GM18508 (cell line): ENCODE results near the gene CD27.

Experiments
- ATAC-seq: cut with Tn5 transposase; IDR thresholded peaks from one replicate; pipeline ENCODE4 v1.9.1; 2021; ENCODE audit warnings: moderate number of reproducible peaks; ENCODE audit not compliant: insufficient read depth, unreplicated experiment

CD27 gene

GRCh38 chr12:6432991-6433390 is 11.8 kb upstream of the CD27 start:
- no peak for ATAC-seq

GRCh38 chr12:6434205-6435140 is 10.3 kb upstream of the CD27 start:
- no peak for ATAC-seq

DNA sequence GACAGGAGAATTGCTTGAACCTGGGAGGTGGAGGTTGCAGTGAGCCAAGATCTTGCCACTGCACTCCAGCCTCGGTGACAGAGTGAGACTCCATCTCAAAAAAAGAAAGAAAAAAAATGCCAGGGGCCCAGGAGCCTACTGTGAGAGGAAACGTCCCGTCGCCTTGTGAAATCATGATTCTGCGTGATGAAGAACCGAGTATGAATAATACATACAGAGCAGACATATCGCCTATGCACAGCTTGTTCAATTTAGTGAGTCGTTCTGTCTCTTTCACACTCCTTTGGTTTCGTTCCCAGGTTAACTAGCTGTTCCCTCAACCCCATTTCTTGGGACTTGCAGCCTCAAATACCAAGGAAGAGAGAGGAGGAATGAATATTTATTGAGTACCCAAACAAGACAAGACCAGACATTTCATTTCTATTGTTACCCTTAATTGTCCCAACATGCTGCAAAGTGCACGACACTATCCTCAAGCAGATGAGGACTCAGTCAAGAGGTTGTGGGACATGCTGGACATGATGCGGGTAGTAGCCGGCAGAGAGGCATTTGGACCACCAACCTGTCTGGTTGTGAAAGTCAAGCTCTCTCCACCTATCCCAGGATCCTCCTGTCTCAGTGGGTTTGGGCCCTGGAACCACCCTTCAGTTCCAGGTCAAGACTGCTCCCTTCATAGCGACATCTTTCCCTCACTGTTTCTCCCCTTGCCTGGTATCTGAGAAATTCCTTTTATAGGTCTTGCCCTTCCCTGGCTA is 8.6 kb upstream of the CD27 start:
- ATAC-seq: no peak

GRCh38 chr12:6437586-6437985 is 7.2 kb upstream of the CD27 start:
- ATAC-seq: no peak

GRCh38 chr12:6438345-6438744 is 6.4 kb upstream of the CD27 start:
- ATAC-seq: no peak

- ATAC-seq: no peak
These were observed 4.4 kb upstream of the CD27 start for GRCh38 chr12:6440391-6440790.

- ATAC-seq: no peak
These were observed 1.9 kb upstream of the CD27 start for GRCh38 chr12:6442836-6443235.

- no peak for ATAC-seq
These were observed 1.3 kb upstream of the CD27 start for GRCh38 chr12:6443361-6443983.

- no peak for ATAC-seq
These were observed 724 bp upstream of the CD27 start for GRCh38 chr12:6444031-6444430.

DNA sequence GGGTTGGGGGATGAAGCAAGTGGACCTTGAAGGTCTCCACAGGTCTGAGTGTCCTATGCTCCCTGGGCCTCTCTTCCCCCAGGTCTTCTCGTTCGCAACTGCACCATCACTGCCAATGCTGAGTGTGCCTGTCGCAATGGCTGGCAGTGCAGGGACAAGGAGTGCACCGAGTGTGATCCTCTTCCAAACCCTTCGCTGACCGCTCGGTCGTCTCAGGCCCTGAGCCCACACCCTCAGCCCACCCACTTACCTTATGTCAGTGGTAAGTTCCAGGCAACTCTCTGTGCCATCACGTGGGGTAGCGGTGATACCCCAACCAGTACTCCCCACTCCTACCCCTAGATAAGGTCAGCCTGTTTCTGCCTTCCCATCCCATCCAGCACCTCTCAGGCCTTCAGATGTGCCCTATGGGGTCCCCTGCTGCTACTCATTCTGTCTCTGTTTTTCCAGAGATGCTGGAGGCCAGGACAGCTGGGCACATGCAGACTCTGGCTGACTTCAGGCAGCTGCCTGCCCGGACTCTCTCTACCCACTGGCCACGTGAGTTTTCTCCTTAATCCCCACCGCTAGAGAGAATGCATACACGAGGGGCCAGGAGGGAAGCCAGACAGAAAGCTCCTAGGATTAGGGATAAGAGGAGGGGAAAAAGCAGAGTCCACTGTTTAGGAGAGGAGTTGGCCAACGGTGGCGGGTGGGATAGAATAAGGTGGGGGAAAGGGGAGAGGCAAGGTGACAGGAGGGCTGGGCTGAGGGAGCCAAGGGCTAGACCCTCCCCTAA is 5.5 kb downstream of the CD27 start:
- no peak for ATAC-seq

DNA sequence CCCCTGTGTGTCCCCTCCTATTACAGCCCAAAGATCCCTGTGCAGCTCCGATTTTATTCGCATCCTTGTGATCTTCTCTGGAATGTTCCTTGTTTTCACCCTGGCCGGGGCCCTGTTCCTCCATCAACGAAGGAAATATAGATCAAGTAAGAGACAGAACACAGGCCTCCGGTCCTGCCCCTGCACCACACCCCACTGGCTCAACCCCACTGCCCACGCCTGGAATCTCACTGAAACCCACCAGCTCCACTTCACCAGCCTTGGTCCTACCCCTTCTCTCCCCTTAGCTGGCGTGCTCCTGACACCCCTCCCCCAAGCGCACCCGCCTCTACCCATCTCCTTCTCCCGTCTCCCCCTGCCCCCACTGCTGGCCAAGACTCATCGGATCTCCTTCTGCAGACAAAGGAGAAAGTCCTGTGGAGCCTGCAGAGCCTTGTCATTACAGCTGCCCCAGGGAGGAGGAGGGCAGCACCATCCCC is 6.2 kb downstream of the CD27 start:
- no peak for ATAC-seq

GRCh38 chr12:6451348-6452244 is 6.8 kb downstream of the CD27 start, which contains the start of gene TAPBPL:
Gene TAPBPL, plus strand, starts transcription at chr12:6452042. Its CDS starts 207 bp downstream, at chr12:6452249.
- no peak for ATAC-seq

GRCh38 chr12:6452245-6452943 is 7.6 kb downstream of the CD27 start:
- ATAC-seq: no peak

DNA sequence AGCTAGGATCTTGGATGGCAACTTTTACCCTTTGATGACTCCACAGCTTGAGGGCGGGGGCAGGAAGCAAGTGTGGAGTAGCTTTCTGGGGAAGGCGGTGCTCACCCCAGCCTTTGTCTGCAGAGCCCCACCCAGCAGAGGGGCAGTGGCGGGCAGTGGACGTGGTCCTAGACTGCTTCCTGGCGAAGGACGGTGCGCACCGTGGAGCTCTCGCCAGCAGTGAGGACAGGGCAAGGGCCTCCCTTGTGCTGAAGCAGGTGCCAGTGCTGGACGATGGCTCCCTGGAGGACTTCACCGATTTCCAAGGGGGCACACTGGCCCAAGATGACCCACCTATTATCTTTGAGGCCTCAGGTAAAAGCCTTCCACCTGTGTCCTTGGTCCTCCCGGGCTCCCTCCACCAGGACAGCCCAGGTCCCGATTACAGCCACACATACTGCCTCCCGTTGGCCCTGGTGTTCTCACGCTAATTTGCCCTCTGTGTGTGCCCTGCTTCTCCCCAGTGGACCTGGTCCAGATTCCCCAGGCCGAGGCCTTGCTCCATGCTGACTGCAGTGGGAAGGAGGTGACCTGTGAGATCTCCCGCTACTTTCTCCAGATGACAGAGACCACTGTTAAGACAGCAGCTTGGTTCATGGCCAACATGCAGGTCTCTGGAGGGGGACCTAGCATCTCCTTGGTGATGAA is 8.3 kb downstream of the CD27 start:
- no peak for ATAC-seq

- no peak for ATAC-seq
These were observed 12.6 kb downstream of the CD27 start for GRCh38 chr12:6457220-6457945.

DNA sequence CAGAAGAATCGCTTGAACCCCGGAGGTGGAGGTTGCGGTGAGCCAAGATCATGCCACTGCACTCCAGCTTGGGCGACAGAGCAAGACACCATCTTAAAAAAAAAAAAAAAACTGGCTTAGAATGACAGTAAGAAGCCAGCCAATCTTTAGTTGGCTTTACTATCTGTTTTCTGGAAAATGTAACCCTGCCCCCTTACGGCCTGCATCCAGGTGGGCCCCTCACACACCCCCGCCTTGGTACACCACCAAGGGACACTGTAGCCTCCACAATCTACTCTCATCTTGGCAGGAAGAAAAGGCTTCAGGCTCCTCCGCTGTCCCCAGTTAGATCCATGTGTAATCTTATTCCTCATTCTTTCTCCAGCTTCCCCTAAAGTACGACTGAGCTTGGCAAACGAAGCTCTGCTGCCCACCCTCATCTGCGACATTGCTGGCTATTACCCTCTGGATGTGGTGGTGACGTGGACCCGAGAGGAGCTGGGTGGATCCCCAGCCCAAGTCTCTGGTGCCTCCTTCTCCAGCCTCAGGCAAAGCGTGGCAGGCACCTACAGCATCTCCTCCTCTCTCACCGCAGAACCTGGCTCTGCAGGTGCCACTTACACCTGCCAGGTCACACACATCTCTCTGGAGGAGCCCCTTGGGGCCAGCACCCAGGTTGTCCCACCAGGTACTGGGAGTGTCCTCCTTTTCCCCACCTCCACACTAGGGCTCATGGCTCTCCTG is 13.7 kb downstream of the CD27 start:
- no peak for ATAC-seq

DNA sequence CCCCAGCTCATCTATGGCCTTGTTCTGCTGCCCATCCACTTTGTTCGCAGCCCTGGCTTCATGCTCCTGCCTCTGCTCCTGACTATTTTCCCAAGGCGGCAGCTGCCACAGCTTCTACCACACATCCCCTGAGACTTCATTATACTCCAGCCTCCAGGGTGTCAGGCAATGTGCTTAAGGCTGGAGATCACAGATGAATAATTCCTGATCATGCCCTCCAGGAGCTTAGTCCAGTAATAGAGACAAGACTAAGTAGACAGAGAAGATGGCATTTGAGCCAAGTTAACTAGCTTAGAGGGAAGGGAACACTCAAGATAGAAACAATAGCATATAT is 14.2 kb downstream of the CD27 start:
- ATAC-seq: no peak
